ENCODE data around the gene CDH6.

The CDH6 gene

DNA sequence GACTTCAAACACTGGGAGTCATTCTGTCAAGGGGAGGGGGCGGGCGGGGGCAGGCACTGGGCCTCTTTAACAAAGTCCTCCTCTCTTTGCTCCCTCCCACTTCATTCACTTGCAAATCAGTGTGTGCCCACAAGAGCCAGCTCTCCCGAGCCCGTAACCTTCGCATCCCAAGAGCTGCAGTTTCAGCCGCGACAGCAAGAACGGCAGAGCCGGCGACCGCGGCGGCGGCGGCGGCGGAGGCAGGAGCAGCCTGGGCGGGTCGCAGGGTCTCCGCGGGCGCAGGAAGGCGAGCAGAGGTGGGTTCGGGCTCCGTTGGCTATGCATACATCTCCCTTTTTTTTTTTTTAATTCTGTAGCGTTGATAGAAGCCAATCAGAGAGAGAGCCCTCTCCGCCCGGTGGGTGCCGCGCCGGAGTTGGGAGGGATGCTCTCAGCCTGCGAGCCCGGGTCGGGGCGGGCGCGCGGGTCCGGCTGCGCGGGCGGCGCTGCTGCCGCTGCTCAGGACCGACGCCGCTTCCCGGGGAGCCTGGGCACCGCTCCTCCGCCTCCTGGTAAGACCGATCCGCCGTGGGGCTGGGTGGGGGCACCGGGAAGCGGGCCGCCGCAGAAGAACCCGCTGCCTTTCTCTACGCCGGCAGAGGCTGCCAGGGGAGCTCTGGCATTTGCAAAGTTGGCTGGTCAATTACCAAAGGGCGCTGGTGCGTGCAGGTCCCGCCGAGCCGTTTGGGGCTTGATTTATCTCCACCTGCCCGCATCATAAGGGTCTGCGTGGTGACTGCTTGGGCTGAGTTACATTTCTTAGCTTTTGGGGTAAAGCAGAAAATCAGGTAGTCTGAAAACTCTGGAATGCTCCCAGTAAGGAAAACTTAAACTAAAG is at the start of gene CDH6:
Gene CDH6, plus strand, starts transcription at position 96 of the 877 bp plus-strand sequence. CDS start 73,788 bp downstream, outside the sequence.
- in situ Hi-C loops (cut with MboI; ENCODE audit: low sequenced_read_pairs, unreplicated experiment) = no loop called here
- DNase-seq (ENCODE audit: low spot score) = no peak
- TF ChIP-seq, protein P1, sequence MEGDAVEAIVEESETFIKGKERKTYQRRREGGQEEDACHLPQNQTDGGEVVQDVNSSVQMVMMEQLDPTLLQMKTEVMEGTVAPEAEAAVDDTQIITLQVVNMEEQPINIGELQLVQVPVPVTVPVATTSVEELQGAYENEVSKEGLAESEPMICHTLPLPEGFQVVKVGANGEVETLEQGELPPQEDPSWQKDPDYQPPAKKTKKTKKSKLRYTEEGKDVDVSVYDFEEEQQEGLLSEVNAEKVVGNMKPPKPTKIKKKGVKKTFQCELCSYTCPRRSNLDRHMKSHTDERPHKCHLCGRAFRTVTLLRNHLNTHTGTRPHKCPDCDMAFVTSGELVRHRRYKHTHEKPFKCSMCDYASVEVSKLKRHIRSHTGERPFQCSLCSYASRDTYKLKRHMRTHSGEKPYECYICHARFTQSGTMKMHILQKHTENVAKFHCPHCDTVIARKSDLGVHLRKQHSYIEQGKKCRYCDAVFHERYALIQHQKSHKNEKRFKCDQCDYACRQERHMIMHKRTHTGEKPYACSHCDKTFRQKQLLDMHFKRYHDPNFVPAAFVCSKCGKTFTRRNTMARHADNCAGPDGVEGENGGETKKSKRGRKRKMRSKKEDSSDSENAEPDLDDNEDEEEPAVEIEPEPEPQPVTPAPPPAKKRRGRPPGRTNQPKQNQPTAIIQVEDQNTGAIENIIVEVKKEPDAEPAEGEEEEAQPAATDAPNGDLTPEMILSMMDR (IDR thresholded peaks at IDR 0.05; ENCODE audit: borderline replicate concordance, control extremely low read depth, extremely low read depth, insufficient read depth, missing control alignments) = no peak

DNA sequence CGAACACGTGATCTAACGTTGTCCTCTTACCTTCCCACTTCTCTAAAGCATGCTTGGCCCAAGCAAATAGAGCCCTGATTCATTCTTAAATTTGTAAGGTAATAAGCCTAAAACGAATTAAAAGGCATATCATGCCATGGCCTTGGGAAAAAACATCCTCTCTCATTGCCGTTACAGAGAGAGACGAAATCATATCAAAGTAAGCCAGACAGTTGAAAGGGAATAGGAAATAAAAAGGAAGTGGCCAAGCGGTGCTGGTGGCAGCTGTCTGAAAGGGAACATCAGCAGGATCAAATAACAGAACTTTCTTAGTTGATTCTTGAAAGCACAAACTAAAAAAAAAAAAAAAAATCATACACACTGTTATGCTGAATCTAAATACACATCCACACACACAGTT is 49.1 kb upstream of the CDH6 start:
- TF ChIP-seq, protein P1 (IDR thresholded peaks at IDR 0.05; ENCODE audit: borderline replicate concordance, control extremely low read depth, extremely low read depth, insufficient read depth, missing control alignments) = no peak
- DNase-seq (ENCODE audit: low spot score) = no peak
- in situ Hi-C loops (cut with MboI; ENCODE audit: low sequenced_read_pairs, unreplicated experiment) = no loop called here

GRCh38 chr5:31148959-31149475 is 44.5 kb upstream of the CDH6 start:
- in situ Hi-C loops (cut with MboI; ENCODE audit: low sequenced_read_pairs, unreplicated experiment) = no loop called here
- TF ChIP-seq, protein P1 (IDR thresholded peaks at IDR 0.05; ENCODE audit: borderline replicate concordance, control extremely low read depth, extremely low read depth, insufficient read depth, missing control alignments) = no peak
- no peak for DNase-seq (ENCODE audit: low spot score)

- TF ChIP-seq, protein P1 (IDR thresholded peaks at IDR 0.05; ENCODE audit: borderline replicate concordance, control extremely low read depth, extremely low read depth, insufficient read depth, missing control alignments) = no peak
- DNase-seq (ENCODE audit: low spot score) = no peak
- in situ Hi-C loops (cut with MboI; ENCODE audit: low sequenced_read_pairs, unreplicated experiment) = no loop called here
Measured at GRCh38 chr5:31153521-31153920, 40.0 kb upstream of the CDH6 start.

GRCh38 chr5:31156631-31157160 is 36.8 kb upstream of the CDH6 start:
- TF ChIP-seq, protein P1 (IDR thresholded peaks at IDR 0.05; ENCODE audit: borderline replicate concordance, control extremely low read depth, extremely low read depth, insufficient read depth, missing control alignments) = no peak
- in situ Hi-C loops (cut with MboI; ENCODE audit: low sequenced_read_pairs, unreplicated experiment) = no loop called here

DNA sequence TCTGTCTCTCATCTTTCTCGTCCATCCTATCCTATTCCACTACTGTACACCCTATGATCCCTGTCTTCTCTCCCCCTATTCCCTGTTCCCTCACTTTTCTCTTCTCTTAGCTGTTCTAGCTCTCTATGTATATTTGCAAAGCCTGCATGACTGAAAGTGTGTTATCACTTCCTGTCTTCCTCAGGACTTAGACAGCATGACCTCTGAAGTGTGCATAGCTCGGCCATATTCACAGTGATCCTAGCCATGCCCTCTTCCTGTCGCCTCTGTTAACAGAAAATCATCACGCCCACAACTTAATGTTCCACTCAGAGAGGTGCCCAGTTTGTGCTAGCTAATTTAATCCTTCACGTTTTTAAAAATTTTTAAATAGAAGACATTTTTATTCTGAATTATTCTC is 35.8 kb upstream of the CDH6 start:
- no peak for DNase-seq (ENCODE audit: low spot score)
- TF ChIP-seq, protein P1 (IDR thresholded peaks at IDR 0.05; ENCODE audit: borderline replicate concordance, control extremely low read depth, extremely low read depth, insufficient read depth, missing control alignments) = no peak

More at GRCh38 chr5:31156631-31157160, 36.8 kb upstream of the CDH6 start:
- no peak for DNase-seq (ENCODE audit: low spot score)

More for the DNA sequence above, 35.8 kb upstream of the CDH6 start:
- in situ Hi-C loops (cut with MboI; ENCODE audit: low sequenced_read_pairs, unreplicated experiment) = no loop called here
